HepG2 (cell line): ENCODE results near the gene NR2F6. TPM values are rescaled to one million over a fixed set of nuclear protein-coding genes. Genes with fewer than 3 reads are reported as not detected.

Experiments used
- ARID5B ChIP-seq: IDR thresholded peaks from 2 replicates; pipeline ENCODE4 v1.4.0; 2020; ENCODE audit warnings: mild to moderate bottlenecking, missing genetic modification reagents
- ETV5 ChIP-seq: IDR thresholded peaks from 2 replicates; pipeline ENCODE4 v1.6.1; 2018; ENCODE audit warnings: missing biosample characterization, missing genetic modification reagents, inconsistent platforms, borderline replicate concordance
- FOXA1 ChIP-seq, 2 experiments: fragments of 450-650 bp in 1 of 2; sonication (generic) in 1 of 2; formaldehyde crosslinking in 1 of 2; IDR thresholded peaks; 2 replicates each; pipeline versions ENCODE4 v1.4.0 to v1.6.1; 2016 to 2020; ENCODE audit warnings: missing genetic modification reagents in 1 of 2
- GATA4 ChIP-seq: sonication (generic); IDR thresholded peaks from 2 replicates; pipeline ENCODE4 v1.6.1; 2016; ENCODE audit warnings: antibody characterized with exemption, low read depth, borderline replicate concordance
- GATAD2A ChIP-seq: IDR thresholded peaks from 2 replicates; pipeline ENCODE4 v1.6.1; 2016
- HDAC1 ChIP-seq: sonication (generic); formaldehyde crosslinking; IDR thresholded peaks from 2 replicates; pipeline ENCODE4 v1.5.1; 2020; ENCODE audit warnings: mild to moderate bottlenecking, missing genetic modification reagents
- KAT8 ChIP-seq: IDR thresholded peaks from 2 replicates; pipeline ENCODE4 v1.6.1; 2016; ENCODE audit warnings: missing genetic modification reagents, missing compliant biosample characterization
- KDM1A ChIP-seq: IDR thresholded peaks from 2 replicates; pipeline ENCODE4 v1.6.1; 2016; ENCODE audit warnings: missing compliant biosample characterization
- POLR2A ChIP-seq, 2 experiments: IDR thresholded peaks; 2 replicates each; pipeline ENCODE4 v1.6.1; 2011; ENCODE audit warnings: low read depth in 2 of 2, low read length in 2 of 2, mild to moderate bottlenecking in 1 of 2, moderate library complexity in 1 of 2; ENCODE audit not compliant: insufficient read depth in 1 of 2
- RXRA ChIP-seq: sonication (generic); formaldehyde crosslinking; IDR thresholded peaks from 2 replicates; pipeline ENCODE4 v1.5.1; 2020; ENCODE audit warnings: missing genetic modification reagents
- TP53 ChIP-seq: sonication (generic); formaldehyde crosslinking; conservative IDR thresholded peaks from 2 replicates; pipeline ENCODE4 v1.4.0; 2020; ENCODE audit warnings: missing genetic modification reagents
- ZGPAT ChIP-seq: IDR thresholded peaks from 2 replicates; pipeline ENCODE4 v1.6.1; 2016; ENCODE audit warnings: mild to moderate bottlenecking
- ZKSCAN8 ChIP-seq: IDR thresholded peaks from 2 replicates; pipeline ENCODE4 v1.6.1; 2016; ENCODE audit warnings: borderline replicate concordance, missing genetic modification reagents, missing compliant biosample characterization
- ZMYM3 ChIP-seq: sonication (generic); formaldehyde crosslinking; IDR thresholded peaks from 2 replicates; pipeline ENCODE4 v1.5.1; 2020; ENCODE audit warnings: mild to moderate bottlenecking, missing genetic modification reagents
- ZNF232 ChIP-seq: sonication (generic); formaldehyde crosslinking; IDR thresholded peaks from 2 replicates; pipeline ENCODE4 v1.4.0; 2020; ENCODE audit warnings: missing genetic modification reagents, borderline replicate concordance
- ZNF263 ChIP-seq: sonication (generic); formaldehyde crosslinking; IDR thresholded peaks from 2 replicates; pipeline ENCODE4 v1.4.0; 2020; ENCODE audit warnings: missing genetic modification reagents
- ZNF292 ChIP-seq: sonication (generic); formaldehyde crosslinking; IDR thresholded peaks from 2 replicates; pipeline ENCODE4 v1.8.1; 2022; ENCODE audit warnings: mild to moderate bottlenecking, low read depth, missing genetic modification reagents, borderline replicate concordance
- ZNF572 ChIP-seq: sonication (generic); formaldehyde crosslinking; IDR thresholded peaks from 2 replicates; pipeline ENCODE4 v1.5.1; 2020; ENCODE audit warnings: mild to moderate bottlenecking, missing genetic modification reagents
- ZNF615 ChIP-seq: sonication (generic); formaldehyde crosslinking; IDR thresholded peaks from 2 replicates; pipeline ENCODE4 v1.5.0; 2020; ENCODE audit warnings: mild to moderate bottlenecking, missing genetic modification reagents, borderline replicate concordance
- polyA plus RNA-seq, 8 experiments: library from polyadenylated mRNA; depleted of rRNA in 3 of 8; stranded (reverse) in 7 of 8; unstranded in 1 of 8; fragments of >200 nt; fragmentation: Illumina TruSeq in 4 of 8; extraction: Trizol in 4 of 8; gene quantifications; 2 replicates each; pipeline versions ENCODE4 v1.2.1 to v1.2.3, GENCODE V29; 2011 to 2016; ENCODE audit warnings: low read depth in 4 of 8, missing spikeins in 1 of 8, mixed read lengths in 1 of 8; ENCODE audit not compliant: insufficient read depth in 1 of 8
- total RNA-seq, 5 experiments: library from RNA; depleted of rRNA; stranded (reverse); fragments of >200 nt; fragmentation: Illumina TruSeq; extraction: Trizol; gene quantifications; 2 replicates each; pipeline ENCODE4 v1.2.3, GENCODE V29; 2016; ENCODE audit warnings: low read depth in 1 of 5
- TF ChIP-seq, protein P1 (sequence below): sonication (generic); formaldehyde crosslinking; conservative IDR thresholded peaks from 2 replicates; pipeline ENCODE4 v1.4.0; 2020; ENCODE audit warnings: mild to moderate bottlenecking, missing genetic modification reagents, moderate library complexity

The NR2F6 gene
- total and polyA plus RNA-seq, 2 of the 13 experiments (the other 11 are each of a cell fraction or from before 2014, with no cell fraction given), result 30.9 to 72.4 TPM

GRCh38 chr19:17246681-17247425 lies 1.1 kb upstream of the NR2F6 start (continued):
- TF ChIP-seq KAT8 (CRISPR knock-in tag) (peak; percentile 50; the same call in 1 of the 2 replicates), POLR2A (IDR thresholded peaks at IDR 0.05; ENCODE audit: insufficient read depth in 1 of 2, low read depth in 2 of 2, low read length in 2 of 2) (peak; percentile 55 to 58; a peak in 3 of 4 replicates), RXRA (CRISPR knock-in tag) (peak; percentile 77; the same call in 1 of the 2 replicates), ARID5B (0 out of 2 replicates have a peak, but pooled peaks have one; percentile 48), ZNF232 (CRISPR knock-in tag) (no peak), GATAD2A (0 out of 2 replicates have a peak, but pooled peaks have one; percentile 7), ZNF615 (CRISPR knock-in tag) (no peak), KDM1A (CRISPR knock-in tag) (peak; percentile 99), FOXA1 (IDR thresholded peaks at IDR 0.05) (no peak), FOXA1 (CRISPR knock-in tag; IDR thresholded peaks at IDR 0.05) (peak; percentile 63), TP53 (CRISPR knock-in tag) (no peak), ZGPAT (CRISPR knock-in tag) (peak; percentile 73), ZMYM3 (CRISPR knock-in tag) (peak; percentile 100), GATA4 (0 out of 2 replicates have a peak, but pooled peaks have one; percentile 18), ZNF263 (CRISPR knock-in tag) (peak; percentile 14; the same call in 1 of the 2 replicates), ZNF572 (CRISPR knock-in tag) (0 out of 2 replicates have a peak, but pooled peaks have one; percentile 43), HDAC1 (CRISPR knock-in tag) (peak; percentile 18), ZKSCAN8 (CRISPR knock-in tag) (peak; percentile 100), ETV5 (CRISPR knock-in tag) (0 out of 2 replicates have a peak, but pooled peaks have one; percentile 22), ZNF292 (peak; percentile 82)
- TF ChIP-seq, protein P1, sequence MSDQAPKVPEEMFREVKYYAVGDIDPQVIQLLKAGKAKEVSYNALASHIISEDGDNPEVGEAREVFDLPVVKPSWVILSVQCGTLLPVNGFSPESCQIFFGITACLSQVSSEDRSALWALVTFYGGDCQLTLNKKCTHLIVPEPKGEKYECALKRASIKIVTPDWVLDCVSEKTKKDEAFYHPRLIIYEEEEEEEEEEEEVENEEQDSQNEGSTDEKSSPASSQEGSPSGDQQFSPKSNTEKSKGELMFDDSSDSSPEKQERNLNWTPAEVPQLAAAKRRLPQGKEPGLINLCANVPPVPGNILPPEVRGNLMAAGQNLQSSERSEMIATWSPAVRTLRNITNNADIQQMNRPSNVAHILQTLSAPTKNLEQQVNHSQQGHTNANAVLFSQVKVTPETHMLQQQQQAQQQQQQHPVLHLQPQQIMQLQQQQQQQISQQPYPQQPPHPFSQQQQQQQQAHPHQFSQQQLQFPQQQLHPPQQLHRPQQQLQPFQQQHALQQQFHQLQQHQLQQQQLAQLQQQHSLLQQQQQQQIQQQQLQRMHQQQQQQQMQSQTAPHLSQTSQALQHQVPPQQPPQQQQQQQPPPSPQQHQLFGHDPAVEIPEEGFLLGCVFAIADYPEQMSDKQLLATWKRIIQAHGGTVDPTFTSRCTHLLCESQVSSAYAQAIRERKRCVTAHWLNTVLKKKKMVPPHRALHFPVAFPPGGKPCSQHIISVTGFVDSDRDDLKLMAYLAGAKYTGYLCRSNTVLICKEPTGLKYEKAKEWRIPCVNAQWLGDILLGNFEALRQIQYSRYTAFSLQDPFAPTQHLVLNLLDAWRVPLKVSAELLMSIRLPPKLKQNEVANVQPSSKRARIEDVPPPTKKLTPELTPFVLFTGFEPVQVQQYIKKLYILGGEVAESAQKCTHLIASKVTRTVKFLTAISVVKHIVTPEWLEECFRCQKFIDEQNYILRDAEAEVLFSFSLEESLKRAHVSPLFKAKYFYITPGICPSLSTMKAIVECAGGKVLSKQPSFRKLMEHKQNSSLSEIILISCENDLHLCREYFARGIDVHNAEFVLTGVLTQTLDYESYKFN (CRISPR knock-in tag), result peak; percentile 60
